Neural progenitor cell (in vitro differentiated cells): Measurements from ENCODE around the gene VEGFA. TPM values are rescaled to one million over a fixed set of nuclear protein-coding genes. Genes with fewer than 3 reads are reported as not detected.
A peak's percentile ranks its signal among the peaks of the same experiment; 100 is the strongest.

Source experiments
- DNase-seq: peaks from one replicate; pipeline ENCODE4 v3.0.0-alpha.2; 2016; ENCODE audit warnings: low spot score
- H2AFZ ChIP-seq: fragments of 200-600 bp; sonication (generic); replicated peaks from 2 replicates; pipeline ENCODE4 v1.6.1; 2016; ENCODE audit warnings: antibody characterized with exemption
- H3F3A ChIP-seq: fragments of 200-600 bp; sonication (generic); 2 replicates; pipeline ENCODE4 v1.6.1; 2016; ENCODE audit warnings: antibody characterized with exemption, low read depth
- H3K27ac ChIP-seq: fragments of 200-600 bp; sonication (generic); 2 replicates; pipeline ENCODE4 v1.5.1; 2016; ENCODE audit warnings: mild to moderate bottlenecking
- H3K27me3 ChIP-seq: fragments of 200-600 bp; sonication (generic); 2 replicates; pipeline ENCODE4 v1.6.1; 2016; ENCODE audit warnings: mild to moderate bottlenecking, moderate library complexity
- H3K36me3 ChIP-seq: fragments of 200-600 bp; sonication (generic); 2 replicates; pipeline ENCODE4 v1.5.1; 2016
- H3K4me1 ChIP-seq: fragments of 200-600 bp; sonication (generic); 2 replicates; pipeline ENCODE4 v1.6.1; 2016; ENCODE audit warnings: mixed run types
- H3K4me2 ChIP-seq: fragments of 200-600 bp; sonication (generic); 2 replicates; pipeline ENCODE4 v1.6.1; 2016
- H3K4me3 ChIP-seq: fragments of 200-600 bp; sonication (generic); 2 replicates; pipeline ENCODE4 v1.5.1; 2016
- H3K79me2 ChIP-seq: fragments of 200-600 bp; sonication (generic); 2 replicates; pipeline ENCODE4 v1.6.1; 2016; ENCODE audit warnings: low read depth
- H3K9ac ChIP-seq: fragments of 200-600 bp; sonication (generic); 2 replicates; pipeline ENCODE4 v1.6.1; 2016
- H3K9me3 ChIP-seq: fragments of 200-600 bp; sonication (generic); 2 replicates; pipeline ENCODE4 v1.5.1; 2016; ENCODE audit warnings: low read depth
- H4K20me1 ChIP-seq: fragments of 200-600 bp; sonication (generic); 2 replicates; pipeline ENCODE4 v1.6.1; 2016; ENCODE audit warnings: low read depth
- H3K27ac Mint-ChIP-seq: 3 replicates; pipeline ENCODE4 v1.8.0; 2021; ENCODE audit warnings: mixed read lengths
- H3K27me3 Mint-ChIP-seq: 2 replicates; pipeline ENCODE4 v1.8.0; 2022; ENCODE audit warnings: low read depth, mild to moderate bottlenecking, inconsistent platforms, moderate library complexity, mixed read lengths; ENCODE audit not compliant: insufficient read depth
- H3K36me3 Mint-ChIP-seq: 3 replicates; pipeline ENCODE4 v1.8.0; 2021; ENCODE audit warnings: mixed read lengths
- H3K4me1 Mint-ChIP-seq: 3 replicates; pipeline ENCODE4 v1.8.0; 2021; ENCODE audit warnings: mixed read lengths
- H3K4me3 Mint-ChIP-seq: 3 replicates; pipeline ENCODE4 v1.8.0; 2021; ENCODE audit warnings: mild to moderate bottlenecking, moderate library complexity, mixed read lengths
- H3K9me3 Mint-ChIP-seq: 3 replicates; pipeline ENCODE4 v1.8.0; 2020; ENCODE audit warnings: mixed read lengths
- EZH2 ChIP-seq: fragments of 200-600 bp; sonication (generic); IDR thresholded peaks from 2 replicates; pipeline ENCODE4 v1.6.1; 2017; ENCODE audit warnings: antibody characterized with exemption, mild to moderate bottlenecking, moderate library complexity
- EZH2phosphoT487 ChIP-seq: fragments of 200-600 bp; sonication (generic); IDR thresholded peaks from 2 replicates; pipeline ENCODE4 v1.6.1; 2017; ENCODE audit warnings: antibody characterized with exemption
- total RNA-seq: library from RNA; depleted of rRNA; stranded (reverse); fragments of >200 nt; gene quantifications from 2 replicates; pipeline ENCODE4 v1.2.3, GENCODE V29; 2015; ENCODE audit warnings: low replicate concordance
- TF ChIP-seq, protein P1 (sequence below): fragments of 200-600 bp; sonication (generic); IDR thresholded peaks from 2 replicates; pipeline ENCODE4 v1.5.1; 2017; ENCODE audit warnings: antibody characterized with exemption, mild to moderate bottlenecking

The VEGFA gene
- total RNA-seq, 1 donor from 2014 or later: 49.6 TPM

GRCh38 chr6:43831191-43831590 lies 61.2 kb downstream of the VEGFA start:
- H3K36me3 ChIP-seq: no peaks in the 10 kb centered on the region
- H2AFZ ChIP-seq: no peak overlapping the region
- H3K79me2 ChIP-seq: no peaks in the 10 kb centered on the region
- H3F3A ChIP-seq: peaks cover 16% of the 10 kb centered on the region
- H3K27ac Mint-ChIP-seq: no peak overlapping the region
- H3K4me1 Mint-ChIP-seq: peaks cover 34% of the 10 kb centered on the region
- H3K27ac ChIP-seq: no peak overlapping the region
- peaks cover 46% of the 10 kb centered on the region for H3K4me1 ChIP-seq
- H3K4me3 Mint-ChIP-seq: no peak overlapping the region
- H3K4me3 ChIP-seq: no peak overlapping the region
- no peaks in the 10 kb centered on the region for H3K36me3 Mint-ChIP-seq
- H3K9ac ChIP-seq: no peak overlapping the region
- TF ChIP-seq EZH2 (no peak), EZH2phosphoT487 (no peak)
- TF ChIP-seq, protein P1, sequence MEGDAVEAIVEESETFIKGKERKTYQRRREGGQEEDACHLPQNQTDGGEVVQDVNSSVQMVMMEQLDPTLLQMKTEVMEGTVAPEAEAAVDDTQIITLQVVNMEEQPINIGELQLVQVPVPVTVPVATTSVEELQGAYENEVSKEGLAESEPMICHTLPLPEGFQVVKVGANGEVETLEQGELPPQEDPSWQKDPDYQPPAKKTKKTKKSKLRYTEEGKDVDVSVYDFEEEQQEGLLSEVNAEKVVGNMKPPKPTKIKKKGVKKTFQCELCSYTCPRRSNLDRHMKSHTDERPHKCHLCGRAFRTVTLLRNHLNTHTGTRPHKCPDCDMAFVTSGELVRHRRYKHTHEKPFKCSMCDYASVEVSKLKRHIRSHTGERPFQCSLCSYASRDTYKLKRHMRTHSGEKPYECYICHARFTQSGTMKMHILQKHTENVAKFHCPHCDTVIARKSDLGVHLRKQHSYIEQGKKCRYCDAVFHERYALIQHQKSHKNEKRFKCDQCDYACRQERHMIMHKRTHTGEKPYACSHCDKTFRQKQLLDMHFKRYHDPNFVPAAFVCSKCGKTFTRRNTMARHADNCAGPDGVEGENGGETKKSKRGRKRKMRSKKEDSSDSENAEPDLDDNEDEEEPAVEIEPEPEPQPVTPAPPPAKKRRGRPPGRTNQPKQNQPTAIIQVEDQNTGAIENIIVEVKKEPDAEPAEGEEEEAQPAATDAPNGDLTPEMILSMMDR: no peak
- H3K27me3 Mint-ChIP-seq: peaks cover 12% of the 10 kb centered on the region
- H3K4me2 ChIP-seq: no peak overlapping the region
- H3K27me3 ChIP-seq: no peaks in the 10 kb centered on the region
- no peaks in the 10 kb centered on the region for H4K20me1 ChIP-seq
- no peak for DNase-seq
- H3K9me3 Mint-ChIP-seq: no peaks in the 10 kb centered on the region
- H3K9me3 ChIP-seq: no peaks in the 10 kb centered on the region

GRCh38 chr6:43833223-43833995 lies 63.4 kb downstream of the VEGFA start:
- no peaks in the 10 kb centered on the region for H4K20me1 ChIP-seq
- peaks cover 16% of the 10 kb centered on the region for H3F3A ChIP-seq
- no peaks in the 10 kb centered on the region for H3K36me3 Mint-ChIP-seq
- H3K4me3 Mint-ChIP-seq: no peak overlapping the region
- H3K4me2 ChIP-seq: peak overlapping the region; percentile 49
- peaks cover 59% of the 10 kb centered on the region for H3K4me1 ChIP-seq
- no peak overlapping the region for H3K27ac ChIP-seq
- H3K9ac ChIP-seq: no peak overlapping the region
- H3K36me3 ChIP-seq: no peaks in the 10 kb centered on the region
- H3K27me3 ChIP-seq: no peaks in the 10 kb centered on the region
- TF ChIP-seq EZH2phosphoT487 (no peak), EZH2 (no peak)
- TF ChIP-seq, protein P1: no peak
- peaks cover 17% of the 10 kb centered on the region for H3K27me3 Mint-ChIP-seq
- H3K4me1 Mint-ChIP-seq: peaks cover 49% of the 10 kb centered on the region
- H3K4me3 ChIP-seq: no peak overlapping the region
- no peak for DNase-seq
- H3K9me3 Mint-ChIP-seq: no peaks in the 10 kb centered on the region
- H3K27ac Mint-ChIP-seq: peak overlapping the region; percentile 85
- no peaks in the 10 kb centered on the region for H3K9me3 ChIP-seq
- no peak overlapping the region for H2AFZ ChIP-seq
- H3K79me2 ChIP-seq: no peaks in the 10 kb centered on the region

DNA sequence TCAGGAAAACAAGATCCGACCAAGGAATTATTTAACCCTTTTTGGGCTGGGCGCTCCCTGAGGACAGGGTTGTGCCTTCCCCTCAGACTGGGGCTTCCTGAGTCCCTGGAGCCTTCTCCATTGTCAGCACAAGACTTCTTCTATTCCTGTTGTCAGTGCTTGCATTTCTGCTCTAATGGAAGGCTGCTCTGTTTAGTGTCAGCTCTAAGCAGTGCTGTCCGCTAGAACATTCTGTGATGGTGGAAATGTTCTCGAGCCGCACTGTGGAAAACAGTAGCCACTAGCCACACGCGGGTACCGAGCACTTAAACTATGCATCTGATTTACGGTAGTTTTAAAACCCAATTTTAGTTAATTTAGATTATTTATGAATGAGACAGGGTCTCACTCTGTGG lies 64.0 kb downstream of the VEGFA start:
- Histone ChIP-seq H3K9me3 (no peaks in the 10 kb centered on the region), H3K79me2 (no peaks in the 10 kb centered on the region), H2AFZ (no peak overlapping the region), H3F3A (peaks cover 16% of the 10 kb centered on the region), H4K20me1 (no peaks in the 10 kb centered on the region), H3K27ac (peak overlapping the region; percentile 74), H3K4me1 (peaks cover 56% of the 10 kb centered on the region), H3K36me3 (no peaks in the 10 kb centered on the region), H3K4me2 (peak overlapping the region; percentile 49), H3K4me3 (no peak overlapping the region), H3K27me3 (no peaks in the 10 kb centered on the region), H3K9ac (no peak overlapping the region)
- Mint-ChIP-seq H3K27me3 (peaks cover 17% of the 10 kb centered on the region), H3K4me1 (peaks cover 48% of the 10 kb centered on the region), H3K9me3 (no peaks in the 10 kb centered on the region), H3K36me3 (no peaks in the 10 kb centered on the region), H3K4me3 (no peak overlapping the region), H3K27ac (no peak overlapping the region)
- DNase-seq: no peak
- TF ChIP-seq EZH2 (no peak), EZH2phosphoT487 (no peak)
- TF ChIP-seq, protein P1: no peak
